Iris pigment epithelial cell (primary cell): ENCODE data around the gene CIDEA.
"Not testable (repeated sequence)": the region's sequence is repeated elsewhere in the genome, so short reads cannot be mapped to it uniquely, and the experiment has no call there.

Experiments used
- DNase-seq: peaks from one replicate; pipeline ENCODE4 v3.0.0-alpha.2; 2011; ENCODE audit warnings: low read depth

CIDEA gene

GRCh38 chr18:12254136-12254819 is at the start of gene CIDEA:
Gene CIDEA (plus strand): TSS chr18:12254361. CDS start chr18:12254384, 23 bp downstream.
- no peak for DNase-seq

GRCh38 chr18:12208296-12209153 is 45.6 kb upstream of the CIDEA start:
- not testable (repeated sequence) for DNase-seq

GRCh38 chr18:12212308-12212707 is 41.9 kb upstream of the CIDEA start:
- not testable (repeated sequence) for DNase-seq

- not testable (repeated sequence) for DNase-seq
Observed at GRCh38 chr18:12214296-12215005, 39.7 kb upstream of the CIDEA start.

- DNase-seq: not testable (repeated sequence)
Observed at GRCh38 chr18:12216471-12216870, 37.7 kb upstream of the CIDEA start.

- not testable (repeated sequence) for DNase-seq
Observed at GRCh38 chr18:12218603-12219002, 35.6 kb upstream of the CIDEA start.

- not testable (repeated sequence) for DNase-seq
Observed at GRCh38 chr18:12222041-12222440, 32.1 kb upstream of the CIDEA start.

GRCh38 chr18:12223326-12223725 is 30.8 kb upstream of the CIDEA start:
- DNase-seq: not testable (repeated sequence)

- not testable (repeated sequence) for DNase-seq
Observed at GRCh38 chr18:12226807-12227206, 27.4 kb upstream of the CIDEA start.

GRCh38 chr18:12227399-12228186 is 26.6 kb upstream of the CIDEA start:
- not testable (repeated sequence) for DNase-seq

GRCh38 chr18:12228308-12228707 is 25.9 kb upstream of the CIDEA start:
- not testable (repeated sequence) for DNase-seq

GRCh38 chr18:12230561-12230960 is 23.6 kb upstream of the CIDEA start:
- DNase-seq: not testable (repeated sequence)

GRCh38 chr18:12231040-12231882 is 22.9 kb upstream of the CIDEA start:
- DNase-seq: no peak

GRCh38 chr18:12231986-12232385 is 22.2 kb upstream of the CIDEA start:
- no peak for DNase-seq

GRCh38 chr18:12233378-12233777 is 20.8 kb upstream of the CIDEA start:
- DNase-seq: peak; percentile 73

- no peak for DNase-seq
Observed at GRCh38 chr18:12234451-12235190, 19.5 kb upstream of the CIDEA start.

GRCh38 chr18:12236141-12236540 is 18.0 kb upstream of the CIDEA start:
- no peak for DNase-seq

GRCh38 chr18:12236934-12237832 is 17.0 kb upstream of the CIDEA start:
- DNase-seq: peak; percentile 62

- peak; percentile 19 for DNase-seq
Observed at GRCh38 chr18:12238826-12239225, 15.3 kb upstream of the CIDEA start.
